ENCODE data around the gene FYCO1.
A peak's percentile ranks its signal among the peaks of the same experiment; 100 is the strongest.
"Not testable (repeated sequence)": the region's sequence is repeated elsewhere in the genome, so short reads cannot be mapped to it uniquely, and the experiment has no call there.

The FYCO1 gene

DNA sequence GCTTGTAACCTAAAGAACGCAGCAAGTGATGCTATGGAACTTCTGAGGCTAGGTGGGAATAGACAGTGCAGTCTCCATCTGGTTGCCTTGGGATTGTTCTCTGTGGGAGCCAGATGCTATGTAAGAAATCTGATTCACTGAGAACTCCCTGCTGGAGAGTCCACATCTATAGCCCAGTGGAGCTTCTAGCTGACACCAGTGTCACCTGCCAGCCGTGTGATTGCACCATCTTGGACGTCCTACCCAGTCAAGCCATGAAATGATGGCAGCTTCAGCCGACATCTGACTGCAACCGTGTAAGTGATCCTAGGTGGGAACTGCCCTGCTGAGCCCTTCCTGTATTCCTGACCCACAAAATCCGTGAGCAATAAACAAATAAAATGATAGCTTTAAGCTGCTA, 12.4 kb upstream of the FYCO1 start:
- DNase-seq, result no peak

DNA sequence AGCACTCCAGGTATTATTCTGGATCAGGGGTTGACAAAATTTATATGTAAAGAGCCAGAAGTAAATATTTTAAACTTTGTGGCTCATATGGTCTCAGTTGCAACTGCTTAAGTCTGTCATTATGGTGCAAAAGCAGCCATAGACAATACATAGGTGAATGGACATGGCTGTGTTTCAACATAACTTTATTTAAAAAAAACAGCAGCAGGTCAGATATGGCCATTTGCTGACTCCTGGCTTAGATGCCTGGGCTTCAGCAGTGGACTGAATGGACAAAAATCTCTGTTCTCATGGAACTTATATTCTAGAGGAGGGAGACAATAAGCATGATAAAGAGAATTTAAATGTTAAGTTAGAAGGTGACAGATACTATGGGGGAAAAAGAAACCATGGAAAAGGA, 11.7 kb upstream of the FYCO1 start:
- no peak for DNase-seq

DNA sequence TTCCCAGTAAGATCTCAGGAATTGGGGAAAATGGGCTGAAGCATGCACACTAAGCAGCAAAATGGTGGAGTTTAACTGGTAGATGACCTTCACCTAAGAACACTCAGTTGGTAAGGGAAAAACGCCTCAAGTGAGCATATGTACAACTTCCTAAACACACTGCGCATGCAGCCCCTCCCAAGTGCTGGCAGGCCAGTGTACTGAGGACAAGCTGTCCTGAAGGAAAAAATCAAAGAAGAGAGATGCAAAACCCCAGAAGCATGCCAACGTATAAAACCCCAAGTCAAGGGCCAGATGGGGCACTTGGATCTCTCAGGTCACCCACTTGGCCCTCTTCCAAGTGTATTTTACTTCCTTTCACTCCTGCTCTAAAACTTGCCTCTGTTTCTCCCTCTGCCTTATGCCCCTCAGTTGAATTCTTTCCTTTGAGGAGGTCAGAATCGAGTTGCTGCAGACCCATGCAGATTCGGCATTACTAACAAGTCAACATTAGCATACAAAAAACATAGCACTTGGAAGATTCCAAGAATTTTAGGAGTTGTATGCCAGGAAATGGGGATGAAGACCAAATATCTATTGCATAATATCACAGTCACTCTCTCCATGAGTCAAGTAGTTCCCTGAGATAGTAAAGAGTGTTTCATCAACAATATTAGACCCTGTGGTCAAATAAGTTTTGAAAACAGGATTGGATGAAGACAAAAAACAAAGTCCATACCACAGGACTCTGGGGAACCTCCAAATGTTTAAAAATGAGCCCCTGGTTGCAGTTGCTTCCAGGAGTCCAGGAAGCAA, 10.8 kb upstream of the FYCO1 start:
- DNase-seq, result no peak

DNA sequence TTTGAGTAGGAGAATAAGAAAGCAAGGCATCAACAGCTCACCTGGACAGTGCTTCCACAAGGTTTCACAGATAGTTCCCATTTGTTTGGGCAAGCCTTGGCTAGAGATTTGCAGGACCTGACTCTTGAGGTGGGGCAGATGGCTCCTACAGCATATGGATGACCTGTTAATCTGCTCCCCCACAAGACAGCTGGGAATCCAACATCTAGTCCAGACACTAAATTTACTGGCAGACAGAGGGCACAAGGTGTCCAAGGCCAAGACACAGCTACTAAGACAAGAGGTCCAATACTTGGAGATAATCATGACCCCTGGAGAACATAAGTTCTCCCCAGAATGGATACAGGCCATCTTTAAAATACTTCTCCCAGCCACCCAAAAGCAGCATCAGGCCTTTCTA, 8.1 kb upstream of the FYCO1 start:
- DNase-seq, result not testable (repeated sequence)

DNA sequence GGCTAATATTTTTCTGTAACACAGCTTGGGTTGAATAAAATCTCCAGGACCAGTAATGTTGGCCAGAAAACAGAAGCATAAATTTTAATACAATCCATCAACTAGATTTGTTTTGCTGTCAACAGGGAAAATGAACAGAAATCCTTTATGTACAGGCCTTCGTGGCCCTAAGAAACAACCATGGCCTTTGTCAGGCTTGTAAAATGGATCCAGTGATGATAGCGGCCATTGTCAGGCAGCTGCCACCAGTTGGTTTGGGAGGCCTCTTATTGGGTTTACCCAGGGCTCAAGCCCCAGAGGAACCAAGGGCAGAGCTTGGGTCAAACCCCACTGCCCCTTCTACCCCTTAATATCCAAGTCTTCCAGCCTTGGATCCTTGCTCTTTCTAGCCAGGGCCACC, 5.6 kb upstream of the FYCO1 start:
- DNase-seq, result no peak

DNA sequence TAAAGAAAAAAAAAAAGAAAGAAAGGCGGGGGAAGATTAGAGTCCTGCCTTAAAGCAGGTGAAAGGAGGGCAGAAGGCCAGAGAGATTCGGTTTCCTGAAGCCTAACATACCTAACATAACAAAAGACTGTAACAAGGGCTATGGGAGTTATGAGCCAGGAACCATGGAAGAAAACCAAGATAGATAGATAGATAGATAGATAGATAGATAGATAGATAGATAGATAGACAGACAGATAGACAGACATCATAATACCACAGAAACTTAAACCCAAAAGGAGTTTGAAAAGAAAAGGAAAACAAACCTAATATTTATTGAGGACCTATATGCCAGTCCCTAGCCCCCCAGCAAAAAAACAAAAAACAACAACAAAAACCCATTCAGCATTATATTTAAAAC, 2.3 kb upstream of the FYCO1 start:
- DNase-seq, result no peak

DNA sequence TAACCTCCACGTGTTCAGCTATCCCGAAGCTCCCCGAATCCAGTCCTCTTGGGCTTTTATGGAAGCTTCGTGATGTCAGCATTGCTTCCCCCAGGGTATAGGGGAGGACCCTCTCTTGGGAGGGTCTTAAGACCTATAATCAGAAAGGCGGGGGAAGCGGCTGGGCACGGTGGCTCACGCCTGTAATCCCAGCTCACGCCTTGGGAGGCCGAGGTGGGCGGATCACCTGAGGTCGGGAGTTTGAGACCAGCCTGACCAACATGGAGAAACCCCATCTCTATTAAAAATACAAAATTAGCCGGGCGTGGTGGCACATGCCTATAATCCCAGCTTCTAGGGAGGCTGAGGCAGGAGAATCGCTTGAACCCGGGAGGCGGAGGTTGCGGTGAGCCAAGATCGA, 1.9 kb upstream of the FYCO1 start:
- not testable (repeated sequence) for DNase-seq

DNA sequence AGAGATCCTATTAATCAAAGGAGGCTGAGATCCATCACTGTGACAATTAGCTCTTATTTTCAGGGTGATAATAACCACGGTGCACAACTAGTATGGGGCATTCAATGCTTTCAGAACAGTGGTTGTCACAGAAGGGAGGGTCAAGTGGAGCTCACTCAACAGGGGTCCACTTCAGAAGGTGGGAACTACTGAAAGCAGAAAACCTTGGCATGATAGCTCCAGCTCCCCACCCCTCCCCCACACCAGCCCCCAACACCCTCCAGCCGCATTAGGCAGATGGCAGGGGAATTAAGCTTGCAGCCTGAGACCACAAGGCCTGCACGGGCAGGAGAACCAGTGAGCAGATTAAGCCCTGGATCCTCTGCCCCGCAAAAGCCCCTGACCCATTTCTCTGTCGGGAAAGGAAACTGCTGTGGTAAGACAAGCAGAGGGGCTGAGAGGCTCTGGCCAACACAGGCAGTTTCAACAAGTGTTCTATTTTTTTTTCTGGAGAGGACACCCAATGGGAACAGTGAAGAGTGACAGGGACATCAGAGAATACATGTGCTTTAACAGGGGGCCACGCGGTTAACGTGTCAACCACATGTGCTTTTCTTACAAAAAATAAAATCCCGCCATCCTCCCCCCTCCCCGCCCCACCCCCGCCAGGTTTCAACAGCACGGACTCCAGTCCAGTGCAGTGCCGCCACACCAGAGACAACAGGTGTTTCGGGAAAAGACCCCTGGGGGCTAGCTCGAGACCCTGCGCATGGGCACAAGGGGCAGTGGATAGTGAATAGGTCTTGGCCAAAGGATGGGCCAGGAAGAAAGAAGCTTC, 997 bp downstream of the FYCO1 start:
- DNase-seq, result peak; percentile 65

DNA sequence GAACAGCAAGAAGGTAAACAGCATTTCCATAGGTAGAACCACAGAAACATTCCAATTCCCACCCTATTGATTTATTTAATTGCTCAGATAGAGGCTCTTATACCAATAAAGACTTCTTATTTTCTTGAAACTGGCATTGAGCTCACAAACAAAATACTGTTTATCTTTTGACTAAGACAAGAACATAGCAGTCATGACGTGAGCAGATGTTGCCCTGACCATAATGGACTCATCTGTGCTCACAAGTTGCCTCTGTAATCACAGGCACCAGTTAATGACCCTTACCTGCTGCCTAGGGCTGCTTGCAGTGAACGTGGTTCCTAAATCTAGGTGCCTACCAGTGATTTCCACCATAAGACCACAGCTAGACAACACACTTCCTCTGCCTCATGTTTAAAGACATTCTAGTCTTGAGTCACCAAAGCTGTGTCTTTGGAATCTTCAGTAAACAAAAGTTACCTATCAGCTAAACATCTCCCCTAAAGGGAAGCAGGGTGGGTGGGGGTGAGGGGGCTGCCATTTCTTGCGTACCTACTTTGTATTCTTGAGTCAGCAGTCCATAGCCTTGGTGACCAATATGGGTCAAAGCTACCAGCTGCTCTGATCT, 2.1 kb downstream of the FYCO1 start:
- DNase-seq, result no peak

DNA sequence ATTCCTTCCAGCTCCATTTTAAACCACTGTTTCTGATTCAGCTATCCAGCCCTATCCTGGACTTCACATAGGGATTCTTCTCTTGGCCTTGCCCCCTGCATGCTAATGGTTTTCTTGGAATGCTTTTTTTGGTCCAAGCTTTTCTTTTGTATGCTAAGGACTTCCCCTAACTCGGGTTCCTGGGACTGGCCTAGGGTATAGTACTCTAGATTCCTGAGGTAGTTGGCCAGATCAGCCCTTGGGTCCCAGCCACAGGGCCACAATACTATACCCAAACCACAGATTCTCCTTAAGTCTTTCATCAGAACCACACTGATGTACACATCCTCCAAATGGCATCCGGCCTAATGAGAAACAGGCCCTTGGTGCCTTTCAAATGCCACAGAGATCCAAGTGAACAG, 2.8 kb downstream of the FYCO1 start:
- DNase-seq, result no peak

DNA sequence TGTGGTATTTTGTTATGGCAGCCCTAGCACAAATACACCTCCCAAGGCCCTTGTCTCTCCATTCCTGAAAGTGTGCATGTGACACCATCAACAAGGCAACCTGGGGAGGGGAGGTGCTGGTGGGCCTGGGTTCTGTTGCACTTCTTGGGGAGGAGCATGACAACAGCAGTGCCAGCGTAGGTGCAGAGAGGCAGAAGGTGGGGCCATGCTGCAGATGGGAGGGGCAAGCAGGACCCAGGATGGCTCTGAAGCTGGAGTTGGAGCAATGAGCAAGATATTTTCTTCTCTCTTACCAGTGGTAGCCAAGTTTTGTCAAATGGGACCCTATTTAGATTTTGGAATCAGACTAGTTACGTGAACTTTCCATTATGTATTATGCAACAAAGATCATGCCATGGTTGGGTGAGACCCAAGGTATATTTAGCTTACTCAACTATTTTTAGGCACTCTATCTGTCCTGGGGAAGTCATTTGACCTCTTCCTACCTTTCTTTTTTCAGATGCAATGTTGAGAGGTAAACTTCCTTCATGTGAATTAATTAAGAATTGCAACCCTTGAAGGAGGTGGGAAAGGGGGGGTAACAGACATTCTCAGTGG, 3.4 kb downstream of the FYCO1 start:
- no peak for DNase-seq

DNA sequence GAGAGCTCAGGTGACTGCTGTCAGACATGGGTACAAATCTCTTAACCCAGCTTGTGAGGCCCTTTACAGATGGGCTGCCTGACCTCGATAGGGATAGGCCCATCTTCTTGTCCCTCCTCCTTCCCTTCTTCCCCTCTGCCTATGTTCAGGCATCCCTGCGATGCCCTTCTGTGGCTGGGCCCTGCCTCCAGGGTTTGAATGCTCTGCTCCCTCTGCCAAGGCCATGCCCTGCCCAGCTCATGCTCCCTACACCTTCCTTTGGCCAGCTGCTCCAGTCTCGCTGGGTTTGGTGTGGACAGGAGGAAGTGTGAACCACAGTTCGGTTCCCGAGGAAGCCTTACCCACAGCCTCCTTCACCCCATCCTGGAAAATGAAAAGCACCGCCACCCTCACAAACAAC, 4.3 kb downstream of the FYCO1 start:
- DNase-seq, result no peak

DNA sequence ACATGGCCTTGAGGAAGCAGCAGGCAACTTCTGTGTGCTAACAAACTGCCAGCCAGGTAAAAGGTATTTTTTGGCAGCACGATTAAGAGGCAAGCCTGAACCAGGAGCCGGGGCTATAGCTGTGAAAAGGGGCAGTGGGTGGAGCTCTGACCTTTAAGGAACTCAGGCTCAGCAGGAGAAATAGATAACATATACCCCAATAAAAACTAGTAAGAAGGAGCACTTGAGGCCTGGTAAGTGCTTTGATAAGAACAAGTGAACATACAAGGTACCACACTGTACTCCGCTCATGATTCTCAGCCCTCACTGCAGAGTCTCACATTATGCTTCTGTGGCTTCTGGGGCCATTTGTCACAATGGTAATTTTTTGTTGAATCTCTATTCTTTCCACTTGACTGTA, 5.4 kb downstream of the FYCO1 start:
- no peak for DNase-seq

DNA sequence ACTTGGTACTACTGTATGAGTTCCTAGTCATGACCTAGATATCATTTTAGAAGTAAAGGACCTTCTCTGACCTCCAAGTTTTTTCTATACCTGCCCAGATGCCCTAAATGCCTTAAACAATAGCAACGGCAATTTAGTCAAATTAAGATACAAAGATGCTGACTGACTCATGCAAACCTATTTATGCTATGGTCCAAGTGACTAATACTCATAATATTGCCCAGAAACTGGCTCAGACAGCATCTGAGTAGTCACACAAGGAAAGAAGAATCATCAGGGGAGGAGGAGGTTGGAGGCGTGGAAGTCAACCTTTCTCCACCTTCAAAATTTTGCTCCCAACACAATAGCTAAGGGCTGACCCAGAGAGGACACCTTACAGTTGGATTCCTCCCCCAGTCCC, 6.8 kb downstream of the FYCO1 start:
- no peak for DNase-seq

DNA sequence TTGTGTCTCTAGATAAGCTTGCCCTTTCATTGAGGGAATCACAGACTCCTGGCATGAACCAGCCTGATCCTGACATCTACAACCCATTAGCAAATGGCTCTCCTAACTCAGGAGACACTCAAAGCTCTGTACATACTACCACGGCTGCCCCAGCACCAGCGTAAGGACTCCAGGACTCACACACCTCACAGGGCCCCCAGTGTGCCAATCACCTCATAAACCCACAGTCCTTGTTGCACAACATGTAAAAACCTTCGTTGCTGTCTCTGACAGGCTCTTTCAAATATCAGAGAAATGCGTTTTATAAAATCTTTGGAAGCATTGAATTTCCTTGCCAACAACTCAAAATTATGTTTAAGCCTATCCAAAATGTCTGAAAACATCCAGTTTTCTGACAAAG, 7.3 kb downstream of the FYCO1 start:
- DNase-seq, result no peak

DNA sequence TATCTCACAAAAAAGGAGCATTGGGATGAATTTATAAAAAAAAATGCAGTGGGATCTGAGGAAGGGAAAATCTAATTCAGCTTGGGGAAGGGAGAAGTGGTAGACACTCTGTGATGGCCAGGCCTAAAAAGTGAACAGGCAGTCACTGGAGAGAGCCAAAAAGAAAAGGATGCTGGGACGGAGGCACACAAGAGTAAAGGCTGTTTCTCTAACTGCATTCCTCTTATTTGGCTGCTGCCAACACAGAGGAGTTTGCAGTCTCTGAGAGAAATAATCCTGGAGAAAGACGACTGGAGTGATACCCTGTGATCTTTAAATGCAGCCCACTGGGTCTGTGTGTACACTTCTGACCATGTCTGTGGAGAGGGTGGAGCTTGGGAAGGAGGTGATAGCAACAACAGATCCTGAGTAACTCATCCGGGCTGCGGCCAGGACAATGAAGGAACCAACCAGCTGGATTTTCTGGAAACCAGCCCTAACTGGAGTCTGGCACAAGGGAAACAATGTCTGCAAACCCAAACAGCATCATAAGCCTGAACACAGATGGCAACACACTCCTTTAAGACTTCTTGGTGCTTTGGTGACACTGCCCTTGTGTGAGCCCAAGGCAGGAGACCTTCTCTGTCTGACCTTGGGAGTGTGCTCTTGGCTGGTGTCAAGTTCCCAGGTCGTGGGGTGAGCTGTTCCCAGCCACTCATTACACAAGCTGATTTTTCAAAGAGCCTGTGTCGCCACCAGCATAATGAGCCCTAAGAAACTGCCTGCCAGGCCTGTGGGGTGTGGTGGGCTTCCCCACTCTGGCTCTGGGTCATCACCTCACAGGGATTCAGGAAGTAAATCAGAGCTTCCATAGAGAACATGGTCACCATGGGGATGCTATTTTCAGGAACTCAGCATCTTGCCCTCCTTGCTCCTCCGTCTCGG, 8.0 kb downstream of the FYCO1 start:
- DNase-seq, result no peak

DNA sequence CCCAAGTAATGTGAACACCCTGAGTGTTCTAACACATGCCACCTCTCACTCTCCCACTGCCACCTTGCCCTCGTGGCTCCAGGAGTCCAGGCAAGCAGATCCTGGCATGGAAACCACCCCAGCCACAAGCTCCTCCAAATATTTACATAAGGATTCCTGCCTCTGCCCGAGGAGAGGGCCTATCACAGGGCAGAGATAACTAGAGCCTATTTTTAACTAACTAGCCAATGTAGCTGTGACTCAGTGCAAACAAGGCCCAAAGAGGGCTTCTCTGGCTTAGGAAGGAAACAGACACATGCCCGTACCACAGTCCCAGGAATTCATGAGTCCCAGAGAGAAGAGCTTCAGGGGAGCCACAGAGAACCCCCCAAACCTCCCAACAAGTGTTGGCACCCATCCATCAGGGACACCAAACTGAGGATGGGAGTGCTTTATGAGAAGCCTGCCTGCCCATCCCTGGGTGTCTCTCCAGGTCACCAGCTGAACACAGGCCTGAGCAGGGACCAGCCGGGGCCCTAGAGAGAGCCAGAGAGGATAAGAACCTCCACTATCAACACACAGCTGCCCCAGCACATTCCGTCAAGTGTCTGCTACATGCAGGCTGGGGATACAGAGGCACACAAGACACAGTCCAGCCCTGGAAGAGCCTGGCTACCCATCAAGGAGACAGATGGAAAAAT, 9.2 kb downstream of the FYCO1 start:
- no peak for DNase-seq

DNA sequence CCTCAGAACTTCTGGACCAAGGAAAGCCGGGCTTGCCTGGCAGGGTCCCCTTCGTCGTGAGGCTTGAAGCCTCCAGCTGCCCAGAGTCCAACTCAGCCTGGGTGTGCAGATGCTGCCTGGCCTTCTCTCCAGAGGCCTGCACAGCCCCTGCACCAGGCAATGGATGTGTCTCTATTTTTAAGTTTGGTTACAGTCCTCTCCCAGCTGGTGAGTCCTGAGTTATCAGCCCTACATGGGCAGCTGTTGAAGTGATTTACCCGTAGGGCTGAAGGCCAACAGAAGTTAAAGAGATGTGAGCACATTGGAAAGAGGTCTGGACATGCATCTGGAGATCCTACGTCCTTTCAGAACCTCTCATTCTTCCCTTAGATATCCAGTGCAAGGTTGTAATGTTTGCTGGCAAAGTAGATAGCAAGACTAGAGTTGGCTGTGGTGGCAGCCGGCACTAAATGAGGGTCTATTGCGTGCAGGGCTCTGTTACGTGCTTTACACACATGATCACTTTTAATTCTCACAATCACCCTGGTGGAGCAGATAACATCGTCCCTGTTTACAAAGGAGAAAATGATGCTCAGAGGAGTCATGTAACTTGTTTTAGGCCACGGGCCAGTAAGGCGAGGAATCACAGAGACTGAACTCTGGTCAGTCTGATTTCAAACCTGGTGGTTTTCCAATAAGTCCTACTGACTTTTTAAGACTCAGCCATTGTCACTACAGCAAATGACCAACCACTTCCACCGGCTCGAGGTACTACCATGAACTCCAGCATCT, 9.9 kb downstream of the FYCO1 start:
- DNase-seq, result no peak

DNA sequence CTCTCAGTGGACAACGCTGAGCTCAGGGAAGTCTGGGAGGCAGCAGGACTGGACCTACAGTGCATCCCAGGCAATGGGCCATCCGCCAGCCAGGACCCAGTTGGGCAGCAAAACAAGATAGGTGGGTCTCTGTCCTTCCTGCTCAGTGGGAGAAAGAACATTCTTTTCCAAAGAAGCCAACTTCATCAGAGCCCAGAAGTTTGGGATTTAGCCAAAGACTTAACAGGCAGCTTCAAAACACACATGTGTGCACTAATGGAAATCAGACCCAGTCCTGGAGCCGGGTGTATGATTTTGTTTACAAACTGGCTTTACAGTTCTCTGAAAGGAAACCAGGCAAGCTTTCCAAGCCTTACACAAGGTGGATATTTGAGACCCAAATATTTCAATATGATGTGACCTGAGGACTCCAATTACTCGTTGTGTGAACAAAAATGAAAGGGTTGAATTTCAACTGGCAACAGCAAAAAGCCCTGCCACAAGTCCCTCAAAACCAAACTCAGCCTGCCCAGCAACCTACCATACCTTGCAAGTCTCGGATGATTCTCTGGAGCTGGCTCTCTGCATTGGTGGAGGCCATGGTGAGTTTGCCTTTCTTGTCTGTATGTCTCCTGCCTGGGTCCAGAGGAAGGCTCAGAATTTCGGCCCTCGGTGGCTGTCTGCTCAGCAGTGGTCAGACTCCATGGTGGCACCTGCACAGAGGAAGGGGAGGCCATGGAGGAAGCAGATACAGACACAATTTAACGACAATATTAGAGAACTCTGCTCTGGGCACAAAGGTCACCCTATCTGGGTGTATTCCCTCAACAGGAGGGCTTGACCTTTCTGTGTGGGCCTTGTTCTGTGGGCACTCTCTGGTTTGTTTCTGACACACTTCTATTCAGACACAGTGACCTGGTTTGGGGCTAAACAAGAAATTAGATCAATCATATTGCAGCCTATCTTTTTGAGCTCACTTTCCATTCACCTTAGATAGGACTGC, 11.0 kb downstream of the FYCO1 start:
- no peak for DNase-seq

DNA sequence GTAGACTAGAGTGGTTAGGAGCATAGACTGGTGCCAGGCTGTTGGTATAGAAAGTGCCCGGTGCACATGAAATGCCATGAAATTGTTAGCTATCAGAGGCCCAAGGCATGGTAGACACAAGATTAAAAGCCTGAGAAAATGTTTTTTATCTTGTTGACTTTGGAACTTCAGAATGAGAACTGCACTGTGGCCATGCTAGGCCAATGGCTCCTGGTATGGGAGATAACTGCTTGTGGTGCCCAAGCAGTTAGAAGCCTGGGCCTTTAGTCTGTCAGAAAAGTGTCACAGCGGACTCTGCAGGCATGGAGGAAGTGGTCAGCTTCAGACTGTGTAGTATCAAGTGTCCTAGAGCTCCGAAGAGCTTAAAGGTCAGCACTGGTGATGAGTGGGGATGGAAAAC, 11.9 kb downstream of the FYCO1 start:
- no peak for DNase-seq
